Measurements from ENCODE around the gene CPT1C. TPM values are rescaled to one million over a fixed set of nuclear protein-coding genes. Genes with fewer than 3 reads are reported as not detected.

The CPT1C gene
- total RNA-seq, 1 donor from 2014 or later: 60.9 TPM

GRCh38 chr19:49710372-49710951, 19.5 kb downstream of the CPT1C start:
- no peak for TF ChIP-seq CTCF (IDR thresholded peaks at IDR 0.05; ENCODE audit: unreplicated experiment)

GRCh38 chr19:49712397-49712859, 21.5 kb downstream of the CPT1C start:
- TF ChIP-seq CTCF (IDR thresholded peaks at IDR 0.05; ENCODE audit: unreplicated experiment): no peak
- H3K9me3 Mint-ChIP-seq: no peaks in the 10 kb centered on the region
- H3K27me3 Mint-ChIP-seq (ENCODE audit: low read depth): no peaks in the 10 kb centered on the region
- H3K4me1 Mint-ChIP-seq: peaks cover 7% of the 10 kb centered on the region
- peaks cover 22% of the 10 kb centered on the region for H3K36me3 Mint-ChIP-seq
- no peak for DNase-seq (ENCODE audit: low spot score in 2 of 2, unreplicated experiment in 2 of 2)
- H3K4me3 Mint-ChIP-seq: no peak overlapping the region
- no peak overlapping the region for H3K27ac Mint-ChIP-seq

More at GRCh38 chr19:49710372-49710951, 19.5 kb downstream of the CPT1C start:
- no peaks in the 10 kb centered on the region for H3K27me3 Mint-ChIP-seq (ENCODE audit: low read depth)
- H3K4me3 Mint-ChIP-seq: no peak overlapping the region
- H3K9me3 Mint-ChIP-seq: no peaks in the 10 kb centered on the region
- H3K4me1 Mint-ChIP-seq: peaks cover 5% of the 10 kb centered on the region
- no peak for DNase-seq (ENCODE audit: low spot score in 2 of 2, unreplicated experiment in 2 of 2)
- peaks cover 25% of the 10 kb centered on the region for H3K36me3 Mint-ChIP-seq
- H3K27ac Mint-ChIP-seq: no peak overlapping the region

GRCh38 chr19:49713236-49713845, 22.4 kb downstream of the CPT1C start:
- Mint-ChIP-seq H3K9me3 (no peaks in the 10 kb centered on the region), H3K4me3 (no peak overlapping the region), H3K36me3 (peaks cover 21% of the 10 kb centered on the region), H3K27ac (peak overlapping the region; percentile 72), H3K4me1 (peaks cover 13% of the 10 kb centered on the region), H3K27me3 (ENCODE audit: low read depth) (no peaks in the 10 kb centered on the region)
- no peak for DNase-seq (ENCODE audit: low spot score in 2 of 2, unreplicated experiment in 2 of 2)
- no peak for TF ChIP-seq CTCF (IDR thresholded peaks at IDR 0.05; ENCODE audit: unreplicated experiment)

GRCh38 chr19:49716154-49716553, 25.2 kb downstream of the CPT1C start:
- Mint-ChIP-seq H3K27me3 (ENCODE audit: low read depth) (no peaks in the 10 kb centered on the region), H3K4me1 (peaks cover 21% of the 10 kb centered on the region), H3K27ac (no peak overlapping the region), H3K9me3 (no peaks in the 10 kb centered on the region), H3K36me3 (peaks cover 8% of the 10 kb centered on the region), H3K4me3 (no peak overlapping the region)
- no peak for TF ChIP-seq CTCF (IDR thresholded peaks at IDR 0.05; ENCODE audit: unreplicated experiment)
- no peak for DNase-seq (ENCODE audit: low spot score in 2 of 2, unreplicated experiment in 2 of 2)

- peak overlapping the region; percentile 72 for H3K27ac Mint-ChIP-seq
- peaks cover 3% of the 10 kb centered on the region for H3K9me3 Mint-ChIP-seq
- H3K36me3 Mint-ChIP-seq: peaks cover 2% of the 10 kb centered on the region
- no peak overlapping the region for H3K4me3 Mint-ChIP-seq
- no peaks in the 10 kb centered on the region for H3K27me3 Mint-ChIP-seq (ENCODE audit: low read depth)
- peaks cover 15% of the 10 kb centered on the region for H3K4me1 Mint-ChIP-seq
- no peak for DNase-seq (ENCODE audit: low spot score in 2 of 2, unreplicated experiment in 2 of 2)
- no peak for TF ChIP-seq CTCF (IDR thresholded peaks at IDR 0.05; ENCODE audit: unreplicated experiment)
These were observed 27.6 kb downstream of the CPT1C start for GRCh38 chr19:49718511-49718910.
